ENCODE measurements around the gene DAAM1.

DAAM1 gene

DNA sequence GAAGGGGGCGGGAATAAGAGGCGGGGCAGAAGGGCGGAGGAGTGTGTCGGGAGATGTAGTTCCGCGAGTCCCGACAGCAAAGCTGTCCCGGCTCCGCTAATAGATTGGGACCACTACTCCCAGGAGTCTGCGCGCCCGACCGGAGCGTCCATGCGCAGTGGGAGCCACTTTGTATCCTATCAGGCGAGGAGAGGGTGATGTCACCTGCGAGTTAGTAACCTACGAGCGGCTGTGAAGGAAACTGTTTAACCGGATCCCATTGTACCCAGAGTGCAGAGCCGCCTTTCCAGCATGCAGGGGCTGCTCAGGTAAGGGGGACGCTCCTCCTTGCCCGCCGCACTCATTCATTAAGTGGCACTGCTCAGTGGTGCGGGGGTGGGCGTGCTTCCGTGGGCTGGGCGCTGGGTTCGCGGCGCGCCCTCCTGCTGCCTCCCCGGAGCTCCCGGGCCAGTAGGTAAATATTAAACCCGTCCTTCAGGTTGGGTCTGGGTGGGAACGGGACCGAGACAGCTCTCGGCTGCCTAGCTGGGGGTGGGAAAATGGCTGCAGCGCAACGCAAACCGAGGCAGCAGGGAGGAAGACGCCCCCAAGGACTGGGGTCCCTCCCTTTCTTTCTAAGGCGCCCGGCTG is at the start of gene DAAM1:
Gene DAAM1, plus strand, starts transcription at position 207 of the 630 bp plus-strand sequence. CDS start 74,811 bp downstream, outside the sequence.
- peak; percentile 95 for DNase-seq (ENCODE audit: low read depth, low spot score)

DNA sequence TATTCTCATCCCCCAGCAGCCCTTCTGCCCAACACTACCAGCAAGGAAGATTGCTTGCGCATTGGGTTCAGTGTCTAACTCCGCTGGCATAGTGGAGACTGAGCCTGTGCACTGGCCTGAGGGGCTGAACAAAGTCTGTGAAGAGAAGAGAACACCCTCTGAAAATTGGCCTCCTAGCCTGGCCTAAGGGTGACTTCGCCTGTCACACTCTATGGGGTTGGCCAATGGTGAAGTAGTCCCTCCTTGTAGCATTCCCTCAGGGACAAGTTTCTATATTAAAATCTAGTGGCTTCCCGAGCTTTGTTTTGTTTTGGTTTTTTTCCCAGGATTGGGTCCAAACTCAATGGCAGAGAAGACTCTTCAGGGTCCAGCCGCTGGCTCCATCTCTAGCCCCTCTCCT is 49.1 kb upstream of the DAAM1 start:
- DNase-seq (ENCODE audit: low read depth, low spot score), result no peak

DNA sequence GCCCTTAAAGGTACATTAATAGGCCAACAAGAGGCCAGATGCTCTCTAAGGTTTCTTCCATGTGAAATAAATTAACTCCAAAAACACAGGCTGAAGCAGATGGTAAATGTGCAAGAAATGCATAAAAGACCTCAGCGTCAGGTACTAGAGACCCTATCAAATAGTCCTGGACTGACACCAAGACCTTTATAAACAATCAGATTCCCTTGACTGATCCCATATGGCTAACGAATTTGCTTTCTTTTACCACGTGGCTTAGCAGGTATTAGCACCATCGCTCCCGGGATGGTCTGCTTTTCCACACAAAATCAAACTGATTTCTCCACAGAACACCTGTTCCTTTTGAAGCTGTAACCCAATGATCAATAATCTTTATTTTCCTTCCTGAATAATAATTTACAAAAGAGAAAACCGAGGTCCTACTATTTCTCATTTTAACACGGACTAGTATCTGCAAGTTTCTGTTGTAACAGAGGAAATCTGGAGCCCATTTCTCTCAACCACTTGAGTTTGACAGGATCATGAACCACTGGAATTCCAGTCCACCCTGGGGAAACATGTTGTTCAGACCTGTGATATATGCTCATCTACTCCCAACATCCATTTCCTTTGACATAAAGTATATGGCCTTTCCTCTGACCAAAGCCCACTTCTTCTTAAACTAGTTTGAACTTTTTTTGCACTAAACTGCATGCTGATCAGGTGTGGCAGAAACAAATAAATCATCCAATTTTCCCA is 48.2 kb upstream of the DAAM1 start:
- DNase-seq (ENCODE audit: low read depth, low spot score), result no peak

DNA sequence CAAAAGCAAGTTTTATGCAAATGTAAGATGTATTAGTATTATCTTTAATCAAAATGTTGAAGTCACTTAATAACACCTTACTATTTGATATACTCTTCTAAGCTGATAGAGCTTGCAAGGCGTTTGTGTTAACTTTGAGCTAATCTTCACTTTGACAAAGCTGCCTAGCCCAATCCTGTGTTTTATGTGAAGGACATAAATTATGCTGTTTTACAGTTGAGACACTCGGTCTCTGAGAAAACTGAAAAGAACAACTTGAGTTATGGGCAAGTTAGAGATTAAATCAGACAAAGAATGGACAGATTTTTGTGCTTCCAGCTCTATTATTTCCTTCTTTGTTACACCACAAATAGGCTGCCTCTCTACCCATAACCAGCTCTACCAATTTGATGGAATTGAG is 42.0 kb upstream of the DAAM1 start:
- DNase-seq (ENCODE audit: low read depth, low spot score), result no peak

DNA sequence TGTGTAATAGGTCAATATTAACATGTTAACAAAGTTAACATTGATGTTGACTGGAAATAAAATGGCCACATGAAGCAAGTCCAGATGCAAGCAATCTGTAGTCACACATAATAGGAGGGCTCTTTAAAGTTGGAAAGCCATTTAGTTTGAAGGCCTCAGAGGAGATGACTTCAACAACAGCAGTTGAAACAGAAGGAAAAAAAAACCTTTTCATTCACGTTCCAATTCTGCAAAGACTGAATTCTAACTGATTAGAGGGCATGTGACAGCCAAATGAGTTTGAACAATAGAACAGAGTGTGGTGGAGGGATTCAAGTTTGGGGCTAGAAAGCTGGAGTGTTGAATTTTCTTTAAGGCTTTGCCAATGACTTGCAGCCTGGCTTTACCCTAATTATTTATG is 41.5 kb upstream of the DAAM1 start:
- no peak for DNase-seq (ENCODE audit: low read depth, low spot score)

DNA sequence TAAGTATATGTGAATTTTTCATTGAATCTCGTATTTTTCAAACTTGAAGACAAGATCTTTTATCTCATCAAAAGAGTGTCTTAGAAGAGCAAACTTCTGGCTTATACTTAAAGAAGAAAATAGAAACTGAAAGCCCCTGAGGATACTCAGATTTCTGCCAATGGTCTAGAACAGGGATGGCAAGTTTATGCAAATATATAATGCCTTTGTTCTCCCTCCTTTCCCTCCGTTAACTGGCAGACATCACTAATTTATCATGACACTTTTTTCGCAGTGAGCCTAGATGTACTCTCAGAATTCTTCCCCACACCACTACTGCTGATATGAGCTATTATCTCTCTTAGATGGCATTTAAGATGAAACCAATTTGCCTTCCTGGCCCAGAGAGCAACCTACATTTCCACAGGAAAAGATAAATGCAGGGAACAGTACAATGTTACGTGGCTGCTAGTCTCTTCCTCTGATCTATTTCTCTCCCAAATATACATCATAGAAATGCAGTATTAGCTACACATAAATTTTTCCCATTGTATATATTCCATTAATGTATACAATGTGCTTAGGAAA is 40.0 kb upstream of the DAAM1 start:
- no peak for DNase-seq (ENCODE audit: low read depth, low spot score)

DNA sequence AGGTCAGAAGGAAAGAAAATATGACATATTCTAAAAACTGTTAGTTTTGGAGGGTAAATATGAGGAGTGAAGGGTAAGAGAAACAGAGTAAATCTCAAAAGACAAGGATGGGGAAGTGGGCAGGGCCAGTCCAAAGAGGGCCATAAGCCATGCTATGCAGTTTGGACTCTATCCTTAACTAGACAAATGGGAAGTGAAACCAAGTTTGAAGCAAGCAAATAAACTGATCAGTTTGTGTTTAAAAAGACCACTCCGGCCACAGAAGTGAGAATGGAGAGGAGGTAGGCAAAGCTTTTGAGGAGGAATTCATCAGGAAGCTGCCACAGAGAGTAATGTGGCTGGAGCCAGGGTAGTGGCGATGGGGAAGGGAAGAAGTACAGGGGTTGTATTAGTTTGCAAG is 37.5 kb upstream of the DAAM1 start:
- no peak for DNase-seq (ENCODE audit: low read depth, low spot score)

DNA sequence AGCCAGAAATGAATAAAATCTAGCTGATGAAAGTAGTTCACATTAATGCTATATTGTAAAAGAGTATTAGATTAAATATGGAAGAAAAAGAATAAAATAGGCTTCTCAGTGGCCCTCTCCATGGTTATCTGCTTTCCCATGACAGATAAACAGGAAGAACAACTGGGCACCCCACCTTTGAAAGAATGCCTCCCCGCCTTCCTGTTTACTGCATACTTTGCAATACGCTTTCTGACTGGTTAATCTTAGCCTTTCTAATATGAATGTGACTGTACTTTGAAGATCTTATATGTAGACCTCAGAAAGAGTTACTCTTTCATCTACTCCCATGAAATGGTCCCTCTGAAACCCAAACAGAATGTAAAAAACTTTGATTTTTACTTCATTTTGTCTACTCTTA is 34.1 kb upstream of the DAAM1 start:
- DNase-seq (ENCODE audit: low read depth, low spot score), result no peak

DNA sequence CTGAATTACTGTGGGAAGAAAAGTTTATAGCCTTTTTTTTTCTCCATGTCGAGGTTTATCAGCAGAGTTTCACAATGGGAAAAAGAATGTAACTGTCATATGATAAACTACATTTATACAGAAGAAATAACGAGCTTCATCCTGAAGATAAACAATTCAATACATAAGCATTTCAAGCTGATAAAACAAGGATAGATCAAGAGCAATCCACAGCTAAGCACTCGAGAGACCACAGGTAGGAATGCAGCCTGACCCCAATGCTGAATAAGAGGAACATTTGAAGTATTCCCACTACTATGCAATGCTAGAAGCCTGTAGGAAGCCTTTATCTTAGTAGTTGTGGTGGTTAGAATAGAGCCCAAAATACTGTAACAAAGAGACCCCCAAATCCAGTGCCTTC is 32.6 kb upstream of the DAAM1 start:
- DNase-seq (ENCODE audit: low read depth, low spot score), result no peak

DNA sequence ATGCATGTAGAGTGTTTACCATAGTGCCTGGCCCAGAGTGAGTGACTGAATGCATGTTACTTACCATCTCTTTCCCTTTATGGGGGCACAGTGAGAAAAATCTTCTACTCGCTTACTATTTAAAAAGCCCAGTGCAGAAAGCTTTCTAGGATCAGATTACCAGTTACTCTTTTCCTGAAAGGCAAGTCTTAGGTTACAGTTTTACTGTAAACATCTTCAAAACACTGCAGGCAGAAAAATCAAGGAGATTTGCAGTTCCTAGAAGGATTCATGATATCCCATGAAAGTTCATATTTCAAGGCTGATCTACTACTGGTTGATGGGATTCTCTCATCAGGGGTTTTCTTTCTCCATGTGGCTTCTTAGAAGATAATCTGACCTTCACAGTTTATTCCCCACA is 29.3 kb upstream of the DAAM1 start:
- no peak for DNase-seq (ENCODE audit: low read depth, low spot score)

DNA sequence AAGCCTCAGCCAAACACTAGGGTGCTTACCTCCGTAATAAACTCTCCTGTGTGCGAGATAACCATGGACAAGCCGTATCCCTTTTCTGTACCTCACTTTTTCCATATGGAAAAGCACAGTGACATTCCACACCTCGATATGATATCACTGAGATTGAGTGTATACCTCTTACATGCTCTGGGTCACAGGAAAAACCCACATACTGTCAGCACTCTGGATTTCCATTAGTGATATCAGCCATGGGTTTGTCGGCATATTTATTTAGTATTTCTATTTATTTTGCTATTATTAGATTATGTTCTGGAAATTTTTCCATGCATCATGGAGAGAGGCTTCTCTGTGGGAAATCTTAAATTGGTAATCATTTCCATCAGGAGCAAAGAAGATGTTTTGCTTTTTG is 28.0 kb upstream of the DAAM1 start:
- DNase-seq (ENCODE audit: low read depth, low spot score), result no peak

DNA sequence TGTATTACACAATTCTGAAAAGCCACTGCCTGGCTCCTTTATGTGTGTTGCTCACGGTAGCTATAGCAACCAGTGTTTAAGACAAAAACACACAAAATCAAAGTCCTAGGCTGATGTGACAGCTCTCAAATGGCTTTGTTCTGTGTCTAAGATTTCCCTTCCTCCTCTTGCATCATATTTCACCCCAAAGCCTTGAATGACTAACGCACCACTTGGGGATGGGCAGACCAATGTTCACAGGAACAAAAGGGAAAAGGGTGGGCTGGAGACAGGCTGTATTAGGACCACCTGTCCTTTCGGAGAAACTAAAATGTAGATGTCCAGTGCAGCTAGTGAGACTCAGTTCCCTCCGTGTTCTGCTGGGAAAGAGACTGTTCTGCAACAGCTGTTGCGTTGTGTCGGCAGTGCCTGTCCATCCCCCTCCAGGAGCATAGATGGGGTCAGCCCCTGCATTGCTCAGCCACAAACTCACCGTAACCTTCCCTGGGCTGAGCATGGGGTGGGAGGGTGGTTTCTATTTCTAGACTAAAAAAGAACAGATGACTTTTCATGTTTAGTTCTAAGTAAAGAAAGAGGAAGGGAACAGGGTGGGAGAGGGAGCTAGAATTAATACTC is 26.8 kb upstream of the DAAM1 start:
- DNase-seq (ENCODE audit: low read depth, low spot score), result peak; percentile 22

DNA sequence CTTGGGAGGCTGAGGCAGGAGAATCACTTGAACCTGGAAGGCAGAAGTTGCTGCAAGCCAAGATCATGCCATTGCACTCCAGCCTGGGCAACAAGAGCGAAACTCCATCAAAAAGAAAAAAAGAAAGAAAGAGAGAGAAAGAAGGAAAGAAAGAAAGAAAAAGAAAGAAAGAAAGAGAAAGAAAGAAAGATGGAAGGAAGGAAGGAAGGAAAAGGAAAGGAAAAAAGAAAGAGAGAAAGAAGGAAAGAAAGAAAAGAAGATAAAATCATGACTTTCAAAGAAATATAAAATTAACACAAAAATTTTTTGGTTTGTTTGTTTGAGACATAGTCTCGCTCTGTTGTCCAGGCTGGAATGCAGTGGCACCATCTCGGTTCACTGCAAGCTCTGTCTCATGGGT is 22.2 kb upstream of the DAAM1 start:
- DNase-seq (ENCODE audit: low read depth, low spot score), result no peak

DNA sequence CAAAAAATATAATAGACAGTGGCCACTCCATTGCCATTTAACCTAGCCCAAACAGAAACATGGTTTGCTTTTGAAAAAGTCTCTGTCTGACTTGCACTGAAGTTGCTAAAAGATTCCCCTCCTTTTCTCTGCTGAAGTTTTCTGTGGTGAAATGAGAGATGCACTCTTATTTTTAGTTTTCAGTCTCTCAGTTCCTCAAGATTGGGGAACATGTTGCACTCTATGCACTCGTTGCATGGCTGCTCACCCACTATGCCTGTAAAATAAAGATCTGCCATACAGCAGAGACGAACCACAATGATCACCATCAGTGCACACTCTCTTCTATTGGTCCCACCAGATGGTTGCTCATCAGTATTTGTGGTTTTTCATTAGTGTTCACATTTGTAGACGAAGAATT is 13.1 kb upstream of the DAAM1 start:
- no peak for DNase-seq (ENCODE audit: low read depth, low spot score)

DNA sequence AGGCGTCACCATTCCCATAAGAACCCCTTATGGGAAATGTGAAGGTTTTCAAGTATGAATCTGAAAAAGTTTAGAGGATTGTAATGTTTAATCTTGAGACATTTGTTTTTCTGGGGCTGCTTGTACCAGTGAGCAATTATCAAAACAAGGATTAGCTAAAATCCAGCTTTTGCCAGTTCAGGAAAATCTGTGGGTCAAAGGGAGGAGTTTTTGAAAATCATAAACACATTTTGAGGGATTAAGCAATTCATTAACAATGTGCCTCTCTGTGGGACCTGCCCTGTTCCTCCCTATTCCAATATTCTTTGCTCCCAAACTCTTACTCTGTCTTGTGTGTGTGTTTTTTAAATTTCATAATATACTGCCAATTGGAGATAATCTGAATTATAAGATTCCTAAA is 11.7 kb upstream of the DAAM1 start:
- no peak for DNase-seq (ENCODE audit: low read depth, low spot score)

DNA sequence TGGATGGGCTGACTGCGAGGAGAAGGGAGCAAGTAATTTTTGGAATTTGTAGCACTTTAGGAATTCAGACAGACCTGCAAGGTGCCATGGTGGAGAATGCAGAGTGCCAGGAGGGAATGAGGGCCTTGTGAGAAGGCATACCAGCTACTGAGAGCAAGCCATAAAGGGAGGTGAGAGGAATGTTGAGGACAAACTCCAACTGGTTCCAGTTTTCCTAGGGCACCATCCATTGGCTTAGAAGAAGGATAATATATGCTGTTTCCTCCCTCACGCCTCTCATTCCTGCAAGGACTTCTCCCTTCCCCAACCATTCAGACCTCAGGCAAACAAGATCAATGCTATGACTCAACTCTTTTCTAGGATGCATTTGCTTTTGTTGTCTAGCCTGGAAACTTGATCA is 11.2 kb upstream of the DAAM1 start:
- DNase-seq (ENCODE audit: low read depth, low spot score), result no peak

DNA sequence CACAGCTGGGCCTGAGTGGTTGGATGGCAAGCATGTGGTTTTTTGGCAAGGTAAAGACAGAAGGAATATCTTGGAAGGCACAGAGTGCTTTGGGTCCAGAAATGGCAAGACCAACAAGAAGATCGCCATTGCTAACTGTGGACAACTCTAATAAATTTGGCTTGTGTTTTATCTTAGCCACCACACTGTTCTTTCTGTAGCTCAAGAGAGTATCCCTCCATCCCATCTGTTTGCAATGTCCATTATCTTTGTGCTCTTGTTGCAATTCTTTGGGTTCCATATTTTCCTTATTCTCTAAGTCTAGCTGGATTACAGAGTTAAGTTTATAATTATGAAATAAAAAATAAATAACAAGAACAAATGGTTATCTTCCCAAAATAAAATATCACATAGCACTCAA is 6.7 kb upstream of the DAAM1 start:
- DNase-seq (ENCODE audit: low read depth, low spot score), result no peak

DNA sequence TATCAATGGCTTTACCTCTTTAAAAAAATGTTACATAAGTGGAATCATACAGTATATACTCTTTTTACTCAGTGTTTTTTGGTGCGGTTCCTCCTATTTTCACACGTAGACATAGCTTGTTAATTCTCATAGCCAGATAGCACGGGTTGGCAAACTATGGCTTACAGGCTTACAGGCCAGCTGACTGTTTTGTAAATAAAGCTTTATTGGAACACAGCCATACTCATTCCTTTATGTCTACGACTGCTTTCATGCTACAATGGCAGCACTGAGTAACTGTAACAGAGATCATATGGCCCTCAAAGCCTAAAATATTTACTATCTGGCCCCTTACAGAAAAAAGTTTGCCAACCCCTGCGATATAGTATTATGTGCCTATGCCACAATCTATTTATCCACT is 5.8 kb upstream of the DAAM1 start:
- DNase-seq (ENCODE audit: low read depth, low spot score), result no peak

DNA sequence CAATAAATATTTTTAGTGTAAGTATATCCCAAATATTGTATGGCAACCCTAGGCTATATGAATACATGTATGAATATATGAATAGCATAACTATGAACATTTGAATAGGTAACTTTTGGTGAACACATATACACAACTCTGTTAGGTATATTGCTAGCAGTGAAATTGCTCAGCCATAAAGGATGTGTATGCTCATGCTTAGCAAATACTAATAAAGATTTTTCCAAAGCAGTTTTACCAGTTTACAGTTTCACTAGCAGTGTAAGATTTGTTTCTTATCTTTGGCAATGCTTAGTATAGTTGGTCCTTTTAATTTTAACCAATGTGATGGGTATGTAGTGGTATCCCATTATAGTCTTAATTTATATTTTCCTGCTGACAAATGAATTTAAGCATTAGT is 5.3 kb upstream of the DAAM1 start:
- DNase-seq (ENCODE audit: low read depth, low spot score), result no peak

DNA sequence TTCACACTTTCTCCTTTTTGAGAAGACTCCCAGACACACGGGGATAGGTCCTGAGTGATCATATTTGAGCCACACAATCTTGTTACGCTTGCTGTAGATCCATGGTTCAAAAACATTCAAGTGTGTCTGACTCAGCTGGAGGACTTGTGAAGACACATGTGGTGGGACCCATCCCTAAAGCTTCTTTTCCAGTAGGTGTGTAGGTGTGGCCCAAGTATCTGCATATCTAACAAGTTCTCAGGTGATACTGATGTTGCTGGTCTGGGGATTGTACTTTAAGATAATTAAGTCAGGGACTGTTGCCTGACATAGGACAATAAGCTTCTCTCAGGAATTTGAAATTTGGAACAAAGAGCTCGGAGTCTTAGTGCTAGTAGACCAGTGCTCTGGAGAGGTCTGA is 4.1 kb upstream of the DAAM1 start:
- no peak for DNase-seq (ENCODE audit: low read depth, low spot score)

DNA sequence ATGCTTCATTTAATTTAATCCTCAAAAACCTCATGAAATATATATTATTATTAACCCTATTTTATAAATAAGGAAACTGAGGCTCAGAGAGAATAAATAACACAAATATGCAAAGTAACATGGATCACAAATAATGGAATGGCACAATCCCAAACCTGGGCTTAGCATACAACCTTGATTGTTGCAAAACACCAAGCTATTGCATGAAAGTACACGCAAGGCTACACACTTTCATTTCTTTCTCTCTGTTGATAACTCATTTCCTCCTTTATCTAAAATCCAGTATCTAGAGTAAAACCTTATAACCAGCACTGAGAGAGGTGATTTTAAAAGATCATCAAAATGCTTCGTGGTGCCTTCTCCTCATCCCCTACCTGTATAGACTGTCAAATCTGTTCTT is 2.8 kb upstream of the DAAM1 start:
- DNase-seq (ENCODE audit: low read depth, low spot score), result no peak

DNA sequence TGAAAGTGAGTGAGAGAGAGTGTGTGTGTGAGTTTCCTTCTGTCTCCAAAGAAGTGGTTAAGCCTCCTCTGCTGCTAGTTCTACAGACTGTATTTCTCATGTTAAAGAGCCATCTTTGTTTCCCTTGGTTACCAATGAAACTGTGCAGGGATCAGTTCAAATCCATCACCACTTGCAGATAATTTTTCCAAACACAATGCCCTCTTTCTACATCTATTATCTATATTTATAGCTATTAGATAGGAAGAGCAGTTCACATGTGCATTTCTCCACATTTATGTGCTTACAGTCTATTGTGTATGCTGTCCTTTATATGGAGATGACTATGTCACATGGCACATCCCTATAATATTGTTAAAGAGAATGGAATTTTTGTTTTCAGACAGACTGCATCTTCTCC is 2.2 kb upstream of the DAAM1 start:
- DNase-seq (ENCODE audit: low read depth, low spot score), result no peak

DNA sequence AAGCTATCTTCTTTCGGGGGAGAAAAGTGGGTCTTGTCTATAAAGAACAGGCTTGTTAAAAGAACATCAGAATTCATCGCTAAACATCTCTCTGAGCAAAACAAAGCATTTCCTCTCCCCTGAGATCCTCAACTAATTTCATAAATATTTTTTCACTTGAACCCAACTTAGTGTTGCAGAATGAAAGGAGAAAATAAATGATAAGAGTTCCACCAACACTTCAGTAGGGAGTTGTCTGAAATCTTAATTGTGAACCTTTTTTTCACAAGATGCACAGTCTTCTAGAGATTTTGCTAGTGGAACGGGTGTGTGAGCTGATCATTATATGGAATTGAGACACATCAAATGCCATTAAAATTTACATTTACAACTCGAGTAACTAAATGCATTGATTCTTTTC is 1.3 kb upstream of the DAAM1 start:
- no peak for DNase-seq (ENCODE audit: low read depth, low spot score)
